ENCODE data around the gene RNF157. TPM values are rescaled to one million over a fixed set of nuclear protein-coding genes. Genes with fewer than 3 reads are reported as not detected.

RNF157 gene
- total and polyA plus RNA-seq, 2 of the 4 experiments (the other 2 are of a cell fraction) = 0.54 to 1.3 TPM

GRCh38 chr17:76232342-76232741 lies 8.0 kb downstream of the RNF157 start:
- Histone ChIP-seq H4K5ac (ENCODE audit: low read depth, low read length) (no peak overlapping the region), H3K14ac (replicated peaks; ENCODE audit: low read depth, low read length) (no peak overlapping the region), H2BK5ac (ENCODE audit: low read depth, low read length, poor library complexity, severe bottlenecking) (peak overlapping the region; percentile 88), H3K9me3 (ENCODE audit: control insufficient read depth, insufficient read depth, low read length) (no peaks in the 10 kb centered on the region), H3K4me2 (ENCODE audit: low read depth, low read length) (peak overlapping the region; percentile 14; the same call in 1 of the 2 replicates), H4K20me1 (ENCODE audit: insufficient read depth, low read length) (0 out of 2 replicates have a peak, but pooled peaks cover 3% of the 10 kb centered on the region), H3K56ac (ENCODE audit: extremely low read depth, insufficient read depth, low read length) (no peak overlapping the region), H3K27ac (ENCODE audit: insufficient read depth, low read length) (peak overlapping the region; percentile 49; the same call in 1 of the 2 replicates), H3K4me3 (ENCODE audit: insufficient read depth, low read depth, low read length) (no peak overlapping the region), H2BK20ac (ENCODE audit: low read depth, low read length) (no peak overlapping the region), H3K4ac (ENCODE audit: low read depth, low read length) (peak overlapping the region; percentile 58; the same call in 1 of the 2 replicates), H2AK5ac (ENCODE audit: low read depth, low read length) (peak overlapping the region; percentile 90; the same call in 1 of the 2 replicates), H2AFZ (replicated peaks; ENCODE audit: low read length, poor library complexity) (no peak overlapping the region), H3K9me1 (ENCODE audit: insufficient read depth, low read length) (peaks cover 3% of the 10 kb centered on the region; the same call in 1 of the 2 replicates), H3K36me3 (ENCODE audit: control insufficient read depth, insufficient read depth, low read length) (no peaks in the 10 kb centered on the region), H4K8ac (ENCODE audit: low read depth in 2 of 2, low read length in 2 of 2) (peak overlapping the region in 1 of 2 experiments; percentile 31; a peak in 2 of 4 replicates), H3K27me3 (ENCODE audit: control insufficient read depth, insufficient read depth, low read length) (peaks cover 4% of the 10 kb centered on the region; the same call in 1 of the 2 replicates), H2BK15ac (ENCODE audit: low read depth, low read length) (no peak overlapping the region), H4K91ac (ENCODE audit: insufficient read depth, low read depth, low read length) (no peak overlapping the region), H2BK120ac (ENCODE audit: low read depth, low read length) (no peak overlapping the region), H3K4me1 (ENCODE audit: control insufficient read depth, insufficient read depth, low read length) (peaks cover 3% of the 10 kb centered on the region), H3K18ac (ENCODE audit: low read depth, low read length) (no peak overlapping the region), H2AK9ac (replicated peaks; ENCODE audit: low read depth, low read length, poor library complexity) (no peak overlapping the region), H3K9ac (ENCODE audit: low read depth, low read length) (no peak overlapping the region), H3K23ac (ENCODE audit: low read depth, low read length) (no peak overlapping the region), H3K79me1 (ENCODE audit: low read depth in 1 of 2, low read length in 2 of 2) (peaks cover 0 to 3% of the 10 kb centered on the region in 2 experiments; a peak in 1 of 4 replicates)
- DNase-seq (peak; percentile 98), ATAC-seq (ENCODE audit: low read depth) (peak; percentile 91)
- ChIA-PET CTCF (interaction anchor here (0.6 kb wide), 1 partner anchor 18 kb away, joined by 4 read pairs; no protein-coding TSS in a partner anchor), POLR2A (ENCODE audit: unreplicated experiment) (interaction anchor here (0.6 kb wide), 1 partner anchor 9 kb away, joined by 3 read pairs; no protein-coding TSS in a partner anchor)
- intact Hi-C loops (cut with micrococcal nuclease) = no loop called here
- WGBS, 2 experiments (ENCODE audit: extremely low coverage in 2 of 2, insufficient read length in 1 of 2) = no CpG with 5 or more reads among the region's 2 CpGs
- dilution Hi-C loops (cut with HindIII; ENCODE audit: low sequenced_read_pairs, unreplicated experiment) = no loop called here
- BruUV-seq (replicated peaks) = no TSS peak
- in situ Hi-C loops (cut with MboI; ENCODE audit: low sequenced_read_pairs) = no loop called here
- peak; percentile 73 for TF ChIP-seq NFE2L2 (IDR thresholded peaks at IDR 0.05; ENCODE audit: low read depth, low read length)
- TF ChIP-seq BHLHE40 (IDR thresholded peaks at IDR 0.05; ENCODE audit: low read depth, low read length) = peak; percentile 37; the same call in 1 of the 2 replicates
- peak; percentile 82 for TF ChIP-seq FOS (IDR thresholded peaks at IDR 0.05; ENCODE audit: low read depth, low read length)
- TF ChIP-seq, protein P1, sequence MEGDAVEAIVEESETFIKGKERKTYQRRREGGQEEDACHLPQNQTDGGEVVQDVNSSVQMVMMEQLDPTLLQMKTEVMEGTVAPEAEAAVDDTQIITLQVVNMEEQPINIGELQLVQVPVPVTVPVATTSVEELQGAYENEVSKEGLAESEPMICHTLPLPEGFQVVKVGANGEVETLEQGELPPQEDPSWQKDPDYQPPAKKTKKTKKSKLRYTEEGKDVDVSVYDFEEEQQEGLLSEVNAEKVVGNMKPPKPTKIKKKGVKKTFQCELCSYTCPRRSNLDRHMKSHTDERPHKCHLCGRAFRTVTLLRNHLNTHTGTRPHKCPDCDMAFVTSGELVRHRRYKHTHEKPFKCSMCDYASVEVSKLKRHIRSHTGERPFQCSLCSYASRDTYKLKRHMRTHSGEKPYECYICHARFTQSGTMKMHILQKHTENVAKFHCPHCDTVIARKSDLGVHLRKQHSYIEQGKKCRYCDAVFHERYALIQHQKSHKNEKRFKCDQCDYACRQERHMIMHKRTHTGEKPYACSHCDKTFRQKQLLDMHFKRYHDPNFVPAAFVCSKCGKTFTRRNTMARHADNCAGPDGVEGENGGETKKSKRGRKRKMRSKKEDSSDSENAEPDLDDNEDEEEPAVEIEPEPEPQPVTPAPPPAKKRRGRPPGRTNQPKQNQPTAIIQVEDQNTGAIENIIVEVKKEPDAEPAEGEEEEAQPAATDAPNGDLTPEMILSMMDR (conservative IDR thresholded peaks at IDR 0.05; ENCODE audit: low read depth, low read length) = no peak
- TF ChIP-seq MAZ (IDR thresholded peaks at IDR 0.05; ENCODE audit: borderline replicate concordance, low read depth, low read length) = no peak
- 0 out of 2 replicates have a peak, but pooled peaks have one; percentile 32 for TF ChIP-seq MAFK (IDR thresholded peaks at IDR 0.05; ENCODE audit: low read depth, low read length)
- TF ChIP-seq CEBPB (IDR thresholded peaks at IDR 0.05; ENCODE audit: low read depth, low read length) = peak; percentile 50; the same call in 1 of the 2 replicates
- TF ChIP-seq RCOR1 (IDR thresholded peaks at IDR 0.05; ENCODE audit: insufficient replicate concordance, low read length) = peak; percentile 77

All from IMR-90 (cell line).